H9 (cell line): Measurements from ENCODE around the gene IFNA5. TPM values are rescaled to one million over a fixed set of nuclear protein-coding genes. Genes with fewer than 3 reads are reported as not detected.

ENCODE experiments used
- DNase-seq: peaks from one replicate; pipeline ENCODE4 v3.0.0-alpha.2; 2017
- H2AFZ ChIP-seq: one replicate; pipeline ENCODE4 v1.6.1; 2013; ENCODE audit warnings: mild to moderate bottlenecking, low read length, control low read depth, moderate library complexity
- H2AK5ac ChIP-seq: 2 replicates; pipeline ENCODE4 v1.6.1; 2013; ENCODE audit warnings: low read length, control low read depth, mixed read lengths; ENCODE audit not compliant: insufficient read length
- H2BK120ac ChIP-seq: one replicate; pipeline ENCODE4 v1.6.1; 2013; ENCODE audit warnings: low read depth, mild to moderate bottlenecking, low read length, control low read depth, inconsistent platforms; ENCODE audit not compliant: poor library complexity, severe bottlenecking
- H2BK12ac ChIP-seq: 2 replicates; pipeline ENCODE4 v1.6.1; 2013; ENCODE audit warnings: low read length, control low read depth, mixed read lengths, low read depth; ENCODE audit not compliant: insufficient read length
- H2BK15ac ChIP-seq: 2 replicates; pipeline ENCODE4 v1.6.1; 2013; ENCODE audit warnings: low read depth, low read length, control low read depth
- H2BK20ac ChIP-seq: one replicate; pipeline ENCODE4 v1.6.1; 2013; ENCODE audit warnings: low read depth, mild to moderate bottlenecking, low read length, control low read depth, inconsistent platforms; ENCODE audit not compliant: poor library complexity, severe bottlenecking
- H2BK5ac ChIP-seq: 2 replicates; pipeline ENCODE4 v1.6.1; 2013; ENCODE audit warnings: low read length, control low read depth, mixed read lengths; ENCODE audit not compliant: insufficient read length
- H3K14ac ChIP-seq: 2 replicates; pipeline ENCODE4 v1.6.1; 2013; ENCODE audit warnings: low read length, control low read depth; ENCODE audit not compliant: insufficient read depth
- H3K18ac ChIP-seq: 2 replicates; pipeline ENCODE4 v1.6.1; 2013; ENCODE audit warnings: low read depth, mild to moderate bottlenecking, mixed read lengths, low read length, control low read depth; ENCODE audit not compliant: insufficient read length
- H3K23ac ChIP-seq: 2 replicates; pipeline ENCODE4 v1.6.1; 2013; ENCODE audit warnings: low read length, control low read depth, mixed read lengths, low read depth; ENCODE audit not compliant: insufficient read length
- H3K23me2 ChIP-seq: 2 replicates; pipeline ENCODE4 v1.6.1; 2013; ENCODE audit warnings: low read depth, mild to moderate bottlenecking, mixed read lengths, low read length, control low read depth; ENCODE audit not compliant: insufficient read length, poor library complexity, severe bottlenecking
- H3K27ac ChIP-seq: 2 replicates; pipeline ENCODE4 v1.5.1; 2013; ENCODE audit warnings: low read length, control low read depth, mixed read lengths, low read depth; ENCODE audit not compliant: insufficient read length
- H3K27me3 ChIP-seq: 2 replicates; pipeline ENCODE4 v1.6.1; 2013; ENCODE audit warnings: low read length, control low read depth, inconsistent platforms; ENCODE audit not compliant: insufficient read depth
- H3K4ac ChIP-seq: 2 replicates; pipeline ENCODE4 v1.6.1; 2013; ENCODE audit warnings: low read depth, mild to moderate bottlenecking, control low read depth, inconsistent platforms, low read length, moderate library complexity
- H3K4me1 ChIP-seq: 2 replicates; pipeline ENCODE4 v1.6.1; 2013; ENCODE audit warnings: low read length, control low read depth, inconsistent platforms; ENCODE audit not compliant: insufficient read depth
- H3K4me2 ChIP-seq: 2 replicates; pipeline ENCODE4 v1.6.1; 2013; ENCODE audit warnings: low read length, control low read depth, mixed read lengths; ENCODE audit not compliant: insufficient read length, insufficient read depth
- H3K56ac ChIP-seq: 2 replicates; pipeline ENCODE4 v1.6.1; 2013; ENCODE audit warnings: low read depth, mild to moderate bottlenecking, mixed read lengths, low read length, control low read depth; ENCODE audit not compliant: insufficient read length
- H3K79me1 ChIP-seq: 2 replicates; pipeline ENCODE4 v1.6.1; 2013; ENCODE audit warnings: low read depth, mild to moderate bottlenecking, moderate library complexity, low read length, control low read depth, inconsistent platforms; ENCODE audit not compliant: insufficient read depth, poor library complexity, severe bottlenecking
- H3K79me2 ChIP-seq: 2 replicates; pipeline ENCODE4 v1.6.1; 2013; ENCODE audit warnings: low read length, control low read depth, inconsistent platforms; ENCODE audit not compliant: insufficient read depth
- H3K9ac ChIP-seq: 2 replicates; pipeline ENCODE4 v1.6.1; 2013; ENCODE audit warnings: low read length, control low read depth, mixed read lengths; ENCODE audit not compliant: insufficient read length; ENCODE audit errors: extremely low read depth
- H3K9me3 ChIP-seq: one replicate; pipeline ENCODE4 v1.6.1; 2013; ENCODE audit warnings: low read depth, low read length, inconsistent platforms; ENCODE audit not compliant: control insufficient read depth
- H3T11ph ChIP-seq: one replicate; pipeline ENCODE4 v1.6.1; 2013; ENCODE audit warnings: mild to moderate bottlenecking, low read length, control low read depth, inconsistent platforms
- H4K20me1 ChIP-seq: one replicate; pipeline ENCODE4 v1.6.1; 2013; ENCODE audit not compliant: control insufficient read depth, insufficient read length, insufficient read depth
- H4K5ac ChIP-seq: 2 replicates; pipeline ENCODE4 v1.6.1; 2013; ENCODE audit warnings: low read depth, mild to moderate bottlenecking, mixed read lengths, low read length, control low read depth; ENCODE audit not compliant: insufficient read length
- H4K8ac ChIP-seq: replicated peaks from 2 replicates; pipeline ENCODE4 v1.6.1; 2013; ENCODE audit warnings: low read length, control low read depth, mixed read lengths, low read depth; ENCODE audit not compliant: insufficient read length
- H4K91ac ChIP-seq: 2 replicates; pipeline ENCODE4 v1.6.1; 2013; ENCODE audit warnings: low read depth, mild to moderate bottlenecking, moderate library complexity, mixed read lengths, low read length, control low read depth; ENCODE audit not compliant: insufficient read length
- H3K27ac Mint-ChIP-seq, 3 experiments: 2 replicates in 2 of 3; 3 replicates in 1 of 3; pipeline ENCODE4 v1.8.0; 2020 to 2021; ENCODE audit warnings: mixed read lengths in 3 of 3, mild to moderate bottlenecking in 1 of 3, moderate library complexity in 1 of 3
- H3K27me3 Mint-ChIP-seq: 2 replicates; pipeline ENCODE4 v1.8.0; 2021; ENCODE audit warnings: low read depth, mild to moderate bottlenecking, moderate library complexity, mixed read lengths
- H3K36me3 Mint-ChIP-seq, 3 experiments: 2 replicates in 2 of 3; 3 replicates in 1 of 3; pipeline ENCODE4 v1.8.0; 2020 to 2021; ENCODE audit warnings: low read depth in 3 of 3, mixed read lengths in 3 of 3; ENCODE audit not compliant: insufficient read depth in 1 of 3
- H3K4me1 Mint-ChIP-seq, 2 experiments: 2 replicates each; pipeline ENCODE4 v1.8.0; 2020; ENCODE audit warnings: mixed read lengths in 2 of 2
- H3K4me3 Mint-ChIP-seq, 2 experiments: 2 replicates in 1 of 2; 3 replicates in 1 of 2; pipeline ENCODE4 v1.8.0; 2020 to 2021; ENCODE audit warnings: mild to moderate bottlenecking in 2 of 2, mixed read lengths in 2 of 2, moderate library complexity in 1 of 2
- H3K9me3 Mint-ChIP-seq, 2 experiments: 2 replicates in 1 of 2; 3 replicates in 1 of 2; pipeline ENCODE4 v1.8.0; 2020; ENCODE audit warnings: mild to moderate bottlenecking in 2 of 2, mixed read lengths in 2 of 2, moderate library complexity in 1 of 2
- WGBS: extraction: QIAGEN DNeasy Blood & Tissue Kit; methylation state at CpG from one replicate; pipeline ENCODE4 v1.1.7; 2013; ENCODE audit warnings: missing lambda C conversion rate, low lambda C conversion rate, mixed read lengths; ENCODE audit not compliant: insufficient read length; ENCODE audit errors: extremely low coverage; 5-methylcytosine and 5-hydroxymethylcytosine counted together
- total RNA-seq: library from RNA; stranded (reverse); gene quantifications from 2 replicates; pipeline ENCODE4 v1.2.1, GENCODE V29; 2021
- TF ChIP-seq, protein P1 (sequence below): fragments of 200-600 bp; sonication (generic); conservative IDR thresholded peaks from 3 replicates; pipeline ENCODE4 v1.8.0; 2021; ENCODE audit warnings: antibody characterized with exemption, mild to moderate bottlenecking

Gene IFNA5
- total RNA-seq, 1 experiment from 2014 or later = not detected

GRCh38 chr9:21255538-21256212 is 49.4 kb downstream of the IFNA5 start:
- Mint-ChIP-seq H3K27ac (no peak overlapping the region), H3K27me3 (peaks cover 41% of the 10 kb centered on the region), H3K36me3 (peaks cover 0 to 5% (median 0%) of the 10 kb centered on the region in 3 experiments; a peak in 2 of 7 replicates), H3K4me3 (no peak overlapping the region), H3K4me1 (peaks cover 14% of the 10 kb centered on the region in 2 experiments), H3K9me3 (peaks cover 7 to 14% of the 10 kb centered on the region in 2 experiments; a peak in 4 of 5 replicates)
- H3K4me2 ChIP-seq = no peak overlapping the region
- no peak overlapping the region for H3K4ac ChIP-seq
- no peak overlapping the region for H2BK15ac ChIP-seq
- no peak overlapping the region for H3K56ac ChIP-seq
- no peak overlapping the region for H3K14ac ChIP-seq
- H3K4me1 ChIP-seq = no peaks in the 10 kb centered on the region
- DNase-seq = no peak
- H3K27me3 ChIP-seq = no peaks in the 10 kb centered on the region
- no peak overlapping the region for H2BK20ac ChIP-seq
- no peak overlapping the region for H2BK120ac ChIP-seq
- H3K9ac ChIP-seq = no peak overlapping the region
- TF ChIP-seq, protein P1, sequence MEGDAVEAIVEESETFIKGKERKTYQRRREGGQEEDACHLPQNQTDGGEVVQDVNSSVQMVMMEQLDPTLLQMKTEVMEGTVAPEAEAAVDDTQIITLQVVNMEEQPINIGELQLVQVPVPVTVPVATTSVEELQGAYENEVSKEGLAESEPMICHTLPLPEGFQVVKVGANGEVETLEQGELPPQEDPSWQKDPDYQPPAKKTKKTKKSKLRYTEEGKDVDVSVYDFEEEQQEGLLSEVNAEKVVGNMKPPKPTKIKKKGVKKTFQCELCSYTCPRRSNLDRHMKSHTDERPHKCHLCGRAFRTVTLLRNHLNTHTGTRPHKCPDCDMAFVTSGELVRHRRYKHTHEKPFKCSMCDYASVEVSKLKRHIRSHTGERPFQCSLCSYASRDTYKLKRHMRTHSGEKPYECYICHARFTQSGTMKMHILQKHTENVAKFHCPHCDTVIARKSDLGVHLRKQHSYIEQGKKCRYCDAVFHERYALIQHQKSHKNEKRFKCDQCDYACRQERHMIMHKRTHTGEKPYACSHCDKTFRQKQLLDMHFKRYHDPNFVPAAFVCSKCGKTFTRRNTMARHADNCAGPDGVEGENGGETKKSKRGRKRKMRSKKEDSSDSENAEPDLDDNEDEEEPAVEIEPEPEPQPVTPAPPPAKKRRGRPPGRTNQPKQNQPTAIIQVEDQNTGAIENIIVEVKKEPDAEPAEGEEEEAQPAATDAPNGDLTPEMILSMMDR = no peak
- no peak overlapping the region for H4K91ac ChIP-seq
- no peak overlapping the region for H3K23ac ChIP-seq
- H4K5ac ChIP-seq = no peak overlapping the region
- H3K27ac ChIP-seq = no peak overlapping the region
- H2AK5ac ChIP-seq = no peak overlapping the region
- H2AFZ ChIP-seq = no peak overlapping the region
- no peaks in the 10 kb centered on the region for H3K9me3 ChIP-seq
- H3K79me1 ChIP-seq = no peaks in the 10 kb centered on the region
- H2BK12ac ChIP-seq = no peak overlapping the region
- WGBS = no CpG with 5 or more reads among the region's 5 CpGs
- no peaks in the 10 kb centered on the region for H4K20me1 ChIP-seq
- no peaks in the 10 kb centered on the region for H3K79me2 ChIP-seq
- no peak overlapping the region for H2BK5ac ChIP-seq
- no peaks in the 10 kb centered on the region for H3K23me2 ChIP-seq
- no peak overlapping the region for H4K8ac ChIP-seq
- no peak overlapping the region for H3K18ac ChIP-seq
- no peak overlapping the region for H3T11ph ChIP-seq

Other genes starting within 250 kb of the IFNA5 start
- not detected in 2 replicates for gene IFNB1, start 227.4 kb downstream of the IFNA5 start, total RNA-seq
- not detected in 2 replicates for gene IFNW1, start 163.5 kb downstream of the IFNA5 start, total RNA-seq
- not detected in 2 replicates for gene IFNA21, start 138.7 kb downstream of the IFNA5 start, total RNA-seq
- not detected in 2 replicates for gene IFNA4, start 117.7 kb downstream of the IFNA5 start, total RNA-seq
- gene IFNA7, start 103.1 kb downstream of the IFNA5 start, total RNA-seq = not detected in 2 replicates
- gene IFNA10, start 98.2 kb downstream of the IFNA5 start, total RNA-seq = not detected in 2 replicates
- not detected in 2 replicates for gene IFNA16, start 88.0 kb downstream of the IFNA5 start, total RNA-seq
- not detected in 2 replicates for gene IFNA17, start 77.1 kb downstream of the IFNA5 start, total RNA-seq
- gene IFNA14, start 65.3 kb downstream of the IFNA5 start, total RNA-seq = not detected in 2 replicates
- 17.4 and 18.2 TPM in 2 replicates for gene KLHL9, start 30.1 kb upstream of the IFNA5 start, total RNA-seq
- not detected in 2 replicates for gene IFNA6, start 45.6 kb upstream of the IFNA5 start, total RNA-seq
- not detected in 2 replicates for gene IFNA13, start 62.7 kb upstream of the IFNA5 start, total RNA-seq
- gene IFNA2, start 80.1 kb upstream of the IFNA5 start, total RNA-seq = not detected in 2 replicates
- not detected in 2 replicates for gene IFNA8, start 103.8 kb upstream of the IFNA5 start, total RNA-seq
- not detected in 2 replicates for gene IFNA1, start 135.1 kb upstream of the IFNA5 start, total RNA-seq
- not detected in 2 replicates for gene IFNE, start 177.0 kb upstream of the IFNA5 start, total RNA-seq